SK-MEL-5 (cell line): ENCODE measurements around the gene ADH4. TPM values are rescaled to one million over a fixed set of nuclear protein-coding genes. Genes with fewer than 3 reads are reported as not detected.
"Not testable (repeated sequence)": the region's sequence is repeated elsewhere in the genome, so short reads cannot be mapped to it uniquely, and the experiment has no call there.

Source experiments
- DNase-seq: peaks from one replicate; pipeline ENCODE4 v3.0.0-alpha.2; 2016; ENCODE audit warnings: low read depth, low spot score
- in situ Hi-C: cut with HindIII; loops from 2 replicates; pipeline ENCODE4 v1.10.0; 2016; ENCODE audit warnings: low sequenced_read_pairs, high pct_unique_total_duplicates, low pct_unique_long_range_greater_than_20kb
- polyA plus RNA-seq, 2 experiments: library from polyadenylated mRNA; depleted of rRNA; stranded (reverse); fragments of >200 nt; gene quantifications; 2 replicates each; pipeline ENCODE4 v1.2.3, GENCODE V29; 2015
- total RNA-seq: library from RNA; depleted of rRNA; stranded (reverse); fragments of >200 nt; shearing (Covaris generic); gene quantifications from 2 replicates; pipeline ENCODE4 v1.2.3, GENCODE V29; 2014; rRNA removed

ADH4 gene
- not detected in 2 replicates for total RNA-seq
- not detected in 2 replicates for polyA plus RNA-seq (2015; cell fraction: cytosol; rRNA removed)
- polyA plus RNA-seq (2015; cell fraction: nucleus; rRNA removed): not detected in 2 replicates

DNA sequence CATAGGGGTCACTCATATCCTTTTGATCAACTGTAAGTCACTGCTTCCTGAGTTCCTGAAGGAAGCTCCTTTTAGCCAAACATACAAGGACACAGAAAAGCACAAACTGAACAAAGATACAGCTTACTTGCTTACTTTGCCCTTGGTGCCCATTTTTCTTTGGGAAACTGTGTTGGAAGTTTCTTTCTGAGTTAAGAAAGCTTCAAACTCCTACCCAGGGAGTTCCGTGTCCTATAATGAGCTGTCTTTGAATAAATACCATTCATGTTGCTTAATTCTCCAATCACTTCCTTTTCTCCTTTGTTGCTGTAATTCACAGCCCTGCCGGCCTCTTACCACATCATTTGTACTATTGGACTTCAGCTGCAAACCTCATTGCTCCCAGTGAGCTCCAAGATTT is at the start of gene ADH4:
ADH4 (minus strand) TSS at position 228 of the 400 bp plus-strand sequence; CDS start at position 153, 75 bp downstream.
- no peak for DNase-seq
- in situ Hi-C loops: no loop called here

DNA sequence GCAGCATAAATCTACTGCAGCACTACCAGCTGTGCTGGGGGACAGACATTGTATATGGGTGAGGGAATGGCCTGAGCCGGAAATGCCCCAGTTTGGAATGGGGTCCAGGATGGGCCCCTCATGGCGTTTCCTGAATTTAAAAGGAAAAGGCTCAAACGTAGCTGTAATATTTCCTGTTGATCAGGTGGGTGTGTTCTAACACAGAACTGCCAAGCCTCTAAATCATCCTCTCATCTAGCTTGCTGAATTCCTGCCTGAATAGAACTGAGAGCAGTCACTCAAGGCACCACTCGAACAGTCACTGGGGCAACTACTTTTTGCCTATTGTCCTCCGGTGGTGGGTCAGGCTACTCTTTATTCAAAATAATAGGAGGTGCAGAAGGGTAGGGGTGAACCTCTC is 46.2 kb upstream of the ADH4 start:
- DNase-seq: no peak
- in situ Hi-C loops: no loop called here

DNA sequence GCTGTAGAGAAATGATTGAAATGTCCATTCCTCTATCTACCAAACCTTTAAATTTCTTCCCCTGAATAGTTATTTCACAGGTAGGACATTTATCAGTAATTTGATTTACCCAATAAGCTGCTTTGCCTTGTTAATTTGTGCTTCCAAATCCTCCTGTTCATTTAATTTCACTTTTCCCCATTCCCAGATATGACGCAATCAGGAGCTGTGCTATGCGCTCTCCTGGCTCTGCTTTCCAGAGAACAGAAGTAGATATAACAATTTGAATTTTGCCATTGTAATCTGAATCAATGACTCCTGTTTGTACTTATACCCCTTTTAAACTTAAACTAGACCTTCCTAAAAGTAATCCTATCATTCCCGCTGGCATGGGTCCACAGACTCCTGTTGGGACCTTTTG is 45.8 kb upstream of the ADH4 start:
- in situ Hi-C loops, DNase-seq: not testable (repeated sequence)

GRCh38 chr4:99186029-99186428 is 41.9 kb upstream of the ADH4 start:
- in situ Hi-C loops: no loop called here
- DNase-seq: no peak

DNA sequence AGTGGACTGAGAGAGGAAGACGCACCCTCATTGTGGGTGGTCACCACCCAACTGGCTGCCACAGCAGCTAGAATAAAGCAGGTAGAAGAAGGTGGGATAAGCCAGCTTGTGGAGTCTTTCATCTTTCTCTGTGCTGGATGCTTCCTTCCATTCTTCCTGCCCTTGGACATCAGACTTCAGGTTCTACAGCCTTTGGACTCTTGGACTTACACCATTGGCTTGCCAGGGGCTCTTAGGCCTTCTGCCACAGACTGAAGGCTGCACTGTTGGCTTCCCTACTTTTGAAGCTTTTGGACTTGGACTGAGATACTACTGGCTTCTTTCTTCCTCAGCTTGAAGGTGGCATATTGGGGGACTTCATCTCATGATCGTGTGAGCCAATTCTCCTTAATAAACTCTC is 41.5 kb upstream of the ADH4 start:
- no peak for DNase-seq
- in situ Hi-C loops: no loop called here

GRCh38 chr4:99180382-99181070 is 36.4 kb upstream of the ADH4 start:
- in situ Hi-C loops: no loop called here
- no peak for DNase-seq

DNA sequence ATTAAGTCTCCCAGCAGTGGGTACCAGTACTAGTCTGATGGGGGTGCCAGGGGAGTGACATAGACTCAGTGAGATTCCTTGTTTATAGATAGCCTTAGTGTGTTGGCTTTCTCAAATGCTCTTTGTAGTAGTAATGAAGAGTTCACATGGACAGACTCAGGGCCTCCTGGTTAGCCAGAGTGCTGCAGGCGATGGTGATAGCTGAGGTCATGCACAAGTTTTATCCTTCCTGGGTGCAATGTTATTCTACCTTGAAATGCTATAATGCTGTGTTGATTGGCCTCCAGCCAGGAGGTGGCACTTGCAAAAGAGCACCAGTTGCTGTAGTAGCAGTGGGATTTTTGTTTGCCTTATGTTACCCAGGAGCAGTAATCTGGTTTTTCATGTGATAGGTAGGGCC is 35.5 kb upstream of the ADH4 start:
- in situ Hi-C loops: no loop called here
- no peak for DNase-seq

DNA sequence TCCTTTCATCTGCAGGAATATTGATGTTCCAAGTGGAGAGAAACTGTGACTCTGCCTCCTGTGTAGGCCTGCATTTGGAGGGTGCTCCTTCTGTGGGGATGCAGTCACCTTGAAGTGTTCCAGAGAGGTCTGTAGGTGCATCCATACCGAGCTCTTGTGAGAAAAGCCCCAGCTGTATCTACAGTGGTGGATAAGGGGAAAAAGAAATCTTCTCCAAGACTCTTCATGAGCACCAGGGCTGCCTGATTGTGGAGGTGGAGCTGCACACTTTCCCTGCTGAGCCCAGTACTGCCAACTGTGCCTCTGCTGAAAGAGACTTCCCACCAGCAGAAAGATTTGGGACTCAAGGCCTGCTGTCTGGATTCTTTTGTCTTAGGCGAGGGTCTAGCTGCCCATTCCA is 35.1 kb upstream of the ADH4 start:
- no peak for DNase-seq
- in situ Hi-C loops: no loop called here

- no peak for DNase-seq
Observed at GRCh38 chr4:99166544-99166943, 22.4 kb upstream of the ADH4 start.

DNA sequence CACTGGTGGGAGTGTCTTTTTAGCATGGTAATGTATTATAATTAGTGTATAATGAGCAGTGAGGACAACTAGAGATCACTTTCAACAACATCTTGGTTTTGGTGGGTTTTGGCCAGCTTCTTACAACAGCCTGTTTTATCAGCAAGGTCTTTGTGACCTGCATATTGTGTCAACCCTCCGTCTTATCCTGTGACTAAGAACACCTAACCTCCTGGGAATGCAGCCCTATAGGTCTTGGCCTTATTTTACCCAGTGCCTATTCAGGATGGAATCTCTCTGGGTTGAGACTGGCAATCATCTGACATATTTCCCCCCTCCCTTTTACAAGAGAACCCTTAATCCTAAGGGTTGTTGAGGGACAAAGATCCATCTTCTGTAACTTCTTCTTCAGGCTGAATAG is 21.9 kb upstream of the ADH4 start:
- in situ Hi-C loops: no loop called here
- DNase-seq: no peak

More at GRCh38 chr4:99166544-99166943, 22.4 kb upstream of the ADH4 start:
- in situ Hi-C loops: no loop called here

DNA sequence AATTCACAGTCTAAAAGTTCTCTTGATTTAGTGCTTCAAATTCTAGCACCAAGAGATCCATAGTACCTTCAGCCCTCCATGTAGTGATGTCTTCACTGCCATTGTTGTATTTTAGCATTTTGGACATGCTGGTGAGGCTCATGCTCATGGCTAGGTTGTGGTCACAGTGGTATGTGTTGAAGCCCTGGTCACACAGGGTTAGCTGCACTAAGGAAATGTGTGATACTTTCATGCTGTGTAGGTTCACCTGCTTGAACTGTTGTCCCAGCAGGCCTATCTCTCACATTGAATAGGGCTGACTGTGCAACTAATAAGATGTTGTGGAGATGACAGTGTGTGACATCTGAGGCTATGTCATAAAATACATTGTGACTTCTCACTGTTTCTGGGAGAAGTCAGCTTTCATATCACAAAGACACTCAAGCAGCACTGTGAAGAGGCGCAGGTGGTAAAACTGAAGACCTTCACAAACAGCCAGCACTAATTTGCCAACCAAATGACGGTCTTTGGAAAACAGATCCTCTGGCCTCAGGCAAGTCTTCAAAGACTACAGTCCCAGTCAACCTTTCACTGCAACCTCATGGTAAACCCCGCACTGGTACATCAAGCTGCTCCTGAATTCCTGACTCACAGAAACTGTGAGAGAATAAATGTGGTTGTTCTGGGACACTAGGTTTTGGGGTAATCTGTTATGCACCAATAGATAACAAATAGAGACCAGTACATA is 17.4 kb upstream of the ADH4 start:
- no peak for DNase-seq
- in situ Hi-C loops: no loop called here

GRCh38 chr4:99159699-99160098 is 15.6 kb upstream of the ADH4 start:
- peak; percentile 6 for DNase-seq
- in situ Hi-C loops: no loop called here

GRCh38 chr4:99157478-99157935 is 13.4 kb upstream of the ADH4 start:
- no peak for DNase-seq
- in situ Hi-C loops: no loop called here

GRCh38 chr4:99156992-99157391 is 12.9 kb upstream of the ADH4 start:
- in situ Hi-C loops: no loop called here

DNA sequence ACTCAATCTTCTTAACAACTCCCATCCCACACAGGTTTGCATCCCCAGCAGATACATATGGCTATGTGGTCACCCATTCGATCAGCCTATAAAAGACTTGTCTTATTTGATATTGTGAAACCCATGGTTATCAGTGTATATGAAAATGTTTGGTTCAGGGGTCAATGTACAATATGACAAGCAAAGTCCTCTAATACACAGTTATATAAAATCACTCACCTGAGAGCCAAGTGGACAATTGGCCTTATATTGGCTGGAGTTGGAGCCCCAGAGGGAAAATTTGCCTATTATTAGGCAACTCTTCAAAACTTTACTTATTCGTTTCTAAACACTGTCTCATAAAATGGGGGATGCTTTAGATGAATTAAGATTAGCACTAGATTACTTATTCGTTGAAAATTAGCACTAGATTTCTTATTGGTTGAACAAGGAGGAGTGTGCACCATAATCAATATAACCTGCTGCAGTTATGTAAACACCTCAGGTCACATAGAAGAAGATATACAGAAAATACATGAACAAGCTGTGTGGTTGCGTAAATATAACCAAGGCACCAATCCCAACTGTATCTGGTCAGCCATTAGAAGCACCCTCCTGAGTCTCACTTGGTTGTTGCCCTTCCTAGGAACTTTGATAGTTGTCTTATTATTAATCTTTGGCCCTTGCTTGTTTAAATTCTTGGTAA is 10.7 kb upstream of the ADH4 start:
- DNase-seq: no peak
- in situ Hi-C loops: no loop called here

More at GRCh38 chr4:99156992-99157391, 12.9 kb upstream of the ADH4 start:
- peak; percentile 5 for DNase-seq

DNA sequence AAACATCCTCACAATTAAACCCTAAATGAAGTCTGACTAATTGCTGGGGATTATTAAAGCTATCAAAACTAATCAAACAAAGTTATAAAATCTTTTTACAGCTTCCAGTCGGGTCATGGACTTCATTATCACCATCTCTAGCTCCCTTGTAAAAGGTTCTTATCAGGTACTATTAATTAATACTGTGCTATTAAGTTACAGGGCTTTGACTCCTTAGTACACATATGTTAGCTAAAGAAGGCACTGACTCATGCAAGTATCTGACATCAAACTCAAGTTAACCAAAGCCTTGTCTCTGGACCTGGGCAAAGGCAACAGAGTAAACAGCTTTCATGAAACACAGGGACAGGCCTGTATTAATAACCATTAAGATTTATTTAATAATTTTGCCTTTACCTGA is 7.9 kb upstream of the ADH4 start:
- in situ Hi-C loops: no loop called here
- no peak for DNase-seq

DNA sequence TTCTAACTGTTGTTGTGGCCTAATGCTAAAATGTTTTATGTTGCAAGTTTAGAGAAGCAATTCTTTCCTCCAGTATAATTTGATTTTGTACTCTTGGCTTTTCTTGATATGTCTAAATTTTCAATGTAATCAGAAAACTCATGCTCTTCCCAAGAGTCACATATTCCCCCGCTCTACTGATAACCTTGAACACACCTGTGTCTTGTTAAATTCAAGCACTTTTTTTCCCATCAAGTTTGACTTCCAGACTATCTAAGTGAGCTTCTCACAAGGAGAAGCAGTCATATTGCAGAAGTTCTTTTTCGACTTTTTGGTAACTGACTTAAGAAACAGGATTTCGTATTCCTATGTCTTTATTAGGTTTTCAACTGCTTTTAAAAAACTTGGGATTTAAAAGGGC is 7.4 kb upstream of the ADH4 start:
- in situ Hi-C loops: no loop called here
- DNase-seq: no peak

GRCh38 chr4:99149426-99150019 is 5.4 kb upstream of the ADH4 start:
- in situ Hi-C loops: no loop called here
- no peak for DNase-seq
